Tibial nerve (tissue), 4 donors: ENCODE results near the gene AADACL4. TPM values are rescaled to one million over a fixed set of nuclear protein-coding genes. Genes with fewer than 3 reads are reported as not detected.
A peak's percentile ranks its signal among the peaks of the same experiment; 100 is the strongest.

Experiments used
- DNase-seq, 2 donors: peaks; one replicate each; pipeline ENCODE4 v3.0.0-alpha.2; 2019; ENCODE audit warnings: low spot score in 2 of 2
- H3K27ac ChIP-seq, 4 donors: fragments of 200-600 bp; sonication (generic) in 3 of 4; one replicate each; pipeline ENCODE4 v1.5.1; 2017 to 2019; ENCODE audit warnings: mild to moderate bottlenecking in 1 of 4
- H3K27me3 ChIP-seq, 2 donors: fragments of 200-600 bp; sonication (generic) in 1 of 2; one replicate each; pipeline versions ENCODE4 v1.5.1 to v1.6.0; 2017 to 2019
- H3K36me3 ChIP-seq, 3 donors: fragments of 200-600 bp; sonication (generic); one replicate each; pipeline ENCODE4 v1.5.1; 2018 to 2019
- H3K4me1 ChIP-seq, 4 donors: fragments of 200-600 bp; sonication (generic) in 3 of 4; one replicate each; pipeline ENCODE4 v1.5.1; 2017 to 2019
- H3K4me3 ChIP-seq, 4 donors: fragments of 200-600 bp; sonication (generic) in 3 of 4; one replicate each; pipeline ENCODE4 v1.5.1; 2017 to 2019; ENCODE audit warnings: mild to moderate bottlenecking in 1 of 4, moderate library complexity in 1 of 4
- H3K9me3 ChIP-seq, 4 donors: fragments of 200-600 bp; sonication (generic) in 3 of 4; one replicate each; pipeline ENCODE4 v1.5.1; 2017 to 2019
- CTCF ChIP-seq, 5 experiments: fragments of 200-600 bp in 3 of 5; fragments of 450-650 bp in 2 of 5; sonication (generic) in 3 of 5; IDR thresholded peaks; one replicate each; pipeline ENCODE4 v1.5.1; 2016 to 2019; ENCODE audit warnings: antibody characterized with exemption in 5 of 5, mild to moderate bottlenecking in 3 of 5, moderate library complexity in 2 of 5
- EP300 ChIP-seq, 2 donors: sonication (generic); formaldehyde crosslinking; IDR thresholded peaks; one replicate each; pipeline ENCODE4 v1.6.1; 2017; ENCODE audit warnings: antibody characterized with exemption in 2 of 2, mild to moderate bottlenecking in 1 of 2
- POLR2A ChIP-seq, 2 donors: fragments of 450-650 bp; IDR thresholded peaks; one replicate each; pipeline ENCODE4 v1.6.1; 2017; ENCODE audit warnings: antibody characterized with exemption in 2 of 2, mild to moderate bottlenecking in 2 of 2, moderate library complexity in 2 of 2
- WGBS, 2 donors: methylation state at CpG; one replicate each; pipeline ENCODE4 v1.1.5; 2018; 5-methylcytosine and 5-hydroxymethylcytosine counted together
- total RNA-seq, 4 donors: library from RNA; depleted of rRNA; stranded (reverse); fragments of >200 nt; gene quantifications; one replicate each; pipeline ENCODE4 v1.1.0, GENCODE V29; 2016

The AADACL4 gene
- total RNA-seq, 4 donors from 2014 or later, result not detected

GRCh38 chr1:12620488-12620865 lies 23.4 kb upstream of the AADACL4 start:
- Histone ChIP-seq H3K36me3 (no peaks in the 10 kb centered on the region), H3K27me3 (no peaks in the 10 kb centered on the region), H3K27ac (peak overlapping the region; percentile 91 to 98 (median 94)), H3K4me1 (peaks cover 0 to 50% (median 32%) of the 10 kb centered on the region in 4 donors), H3K4me3 (peak overlapping the region in 1 of 4 donors; percentile 84), H3K9me3 (no peaks in the 10 kb centered on the region)
- WGBS, 2 donors, result 20 to 35% methylated on average over 4 of the region's 4 CpGs
- TF ChIP-seq CTCF (IDR thresholded peaks at IDR 0.05) (no peak), POLR2A (IDR thresholded peaks at IDR 0.05) (no peak), EP300 (IDR thresholded peaks at IDR 0.05) (no peak)
- no peak for DNase-seq

DNA sequence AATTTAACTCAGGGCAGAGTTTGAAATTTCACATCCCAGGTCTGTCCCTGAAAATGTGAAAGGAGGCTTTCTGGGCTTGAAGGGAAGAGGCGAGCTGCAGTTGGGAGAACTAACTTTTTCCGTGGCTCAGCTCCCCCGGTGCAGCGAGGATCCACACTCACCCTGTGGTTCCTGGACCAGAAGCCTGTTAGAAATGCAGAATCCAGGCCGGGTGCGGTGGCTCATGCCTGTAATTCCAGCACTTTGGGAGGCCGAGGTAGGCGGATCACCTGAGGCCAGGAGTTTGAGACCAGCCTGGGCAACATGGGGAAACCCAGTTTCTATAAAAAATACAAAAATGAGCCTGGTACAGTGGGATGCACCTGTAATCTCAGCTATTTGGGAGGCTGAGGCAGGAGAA lies 23.0 kb upstream of the AADACL4 start:
- Histone ChIP-seq H3K36me3 (no peaks in the 10 kb centered on the region), H3K27ac (peak overlapping the region in 3 of 4 donors; percentile 91 to 98 (median 98)), H3K27me3 (no peaks in the 10 kb centered on the region), H3K4me1 (peaks cover 0 to 50% (median 32%) of the 10 kb centered on the region in 4 donors), H3K9me3 (no peaks in the 10 kb centered on the region), H3K4me3 (no peak overlapping the region)
- TF ChIP-seq EP300 (IDR thresholded peaks at IDR 0.05), result no peak
- DNase-seq, result no peak
- 75 to 84% methylated on average over 8 of the region's 8 CpGs for WGBS, 2 donors

- Histone ChIP-seq H3K36me3 (no peaks in the 10 kb centered on the region), H3K9me3 (no peaks in the 10 kb centered on the region), H3K27me3 (no peaks in the 10 kb centered on the region), H3K27ac (peak overlapping the region; percentile 9 to 98 (median 82)), H3K4me3 (no peak overlapping the region), H3K4me1 (peaks cover 0 to 51% (median 32%) of the 10 kb centered on the region in 4 donors)
- 45 to 53% methylated on average over 11 to 15 of the region's 15 CpGs for WGBS, 2 donors
- peak in 1 of 2 donors; percentile 58 for TF ChIP-seq EP300 (IDR thresholded peaks at IDR 0.05)
- no peak for TF ChIP-seq CTCF (IDR thresholded peaks at IDR 0.05)
- DNase-seq, result no peak
These were observed 22.2 kb upstream of the AADACL4 start for GRCh38 chr1:12621346-12622335.

DNA sequence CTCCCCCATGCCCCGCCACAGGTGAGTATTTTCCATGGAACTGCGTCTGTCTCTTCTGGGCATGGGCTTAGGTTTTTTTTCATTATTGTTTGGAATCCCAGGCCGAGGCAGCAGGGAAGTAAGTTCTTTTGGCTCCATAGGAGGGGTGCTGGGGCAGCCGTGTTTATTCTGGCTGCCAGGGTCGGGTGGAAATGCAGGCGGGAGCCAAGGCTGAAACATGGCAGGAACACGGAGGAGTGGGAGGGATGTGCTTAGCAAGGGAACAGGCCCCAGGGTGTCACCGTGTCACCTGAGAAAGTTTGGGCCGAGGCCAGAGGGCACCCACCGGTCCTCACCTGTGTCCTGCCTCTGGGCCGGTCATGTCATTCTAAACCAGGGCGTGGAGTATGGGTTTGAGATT lies 21.4 kb upstream of the AADACL4 start:
- peak overlapping the region; percentile 9 to 98 (median 82) for H3K27ac ChIP-seq
- H3K27me3 ChIP-seq, result no peaks in the 10 kb centered on the region
- WGBS, 2 donors, result 37 to 38% methylated on average over 12 of the region's 12 CpGs
- no peaks in the 10 kb centered on the region for H3K9me3 ChIP-seq
- no peaks in the 10 kb centered on the region for H3K36me3 ChIP-seq
- H3K4me3 ChIP-seq, result no peak overlapping the region
- peaks cover 0 to 56% (median 32%) of the 10 kb centered on the region in 4 donors for H3K4me1 ChIP-seq
- TF ChIP-seq EP300 (IDR thresholded peaks at IDR 0.05) (no peak), POLR2A (IDR thresholded peaks at IDR 0.05) (no peak), CTCF (IDR thresholded peaks at IDR 0.05) (no peak)
- no peak for DNase-seq

GRCh38 chr1:12625276-12625675 lies 18.6 kb upstream of the AADACL4 start:
- H3K27ac ChIP-seq, result no peak overlapping the region
- H3K4me1 ChIP-seq, result peaks cover 0 to 47% (median 26%) of the 10 kb centered on the region in 4 donors
- no peak for DNase-seq
- no peaks in the 10 kb centered on the region for H3K27me3 ChIP-seq
- no peaks in the 10 kb centered on the region for H3K9me3 ChIP-seq
- WGBS, 2 donors, result 89 to 90% methylated on average over 6 of the region's 6 CpGs
- H3K36me3 ChIP-seq, result no peaks in the 10 kb centered on the region
- no peak overlapping the region for H3K4me3 ChIP-seq
- TF ChIP-seq EP300 (IDR thresholded peaks at IDR 0.05) (no peak), CTCF (IDR thresholded peaks at IDR 0.05) (no peak), POLR2A (IDR thresholded peaks at IDR 0.05) (no peak)
